ENCODE measurements around the gene RASGEF1B. TPM values are rescaled to one million over a fixed set of nuclear protein-coding genes. Genes with fewer than 3 reads are reported as not detected.

The RASGEF1B gene
- total and polyA plus RNA-seq, 4 donors, result 8.9 to 57.4 (median 32.1) TPM

GRCh38 chr4:81427344-81427821 lies 44.3 kb downstream of the RASGEF1B start:
- H3K27me3 ChIP-seq (ENCODE audit: control insufficient read depth in 4 of 4, insufficient read depth in 4 of 4, low read length in 3 of 4), result no peaks in the 10 kb centered on the region

GRCh38 chr4:81426770-81427289 lies 44.9 kb downstream of the RASGEF1B start:
- H3K36me3 ChIP-seq (ENCODE audit: control insufficient read depth in 4 of 4, insufficient read depth in 3 of 4, low read depth in 1 of 4, low read length in 3 of 4), result peaks cover 17 to 66% (median 56%) of the 10 kb centered on the region in 4 donors
- TF ChIP-seq TAF1 (conservative IDR thresholded peaks at IDR 0.05) (no peak), ATF3 (IDR thresholded peaks at IDR 0.05) (no peak), JUND (IDR thresholded peaks at IDR 0.05) (no peak), HNF4G (IDR thresholded peaks at IDR 0.05) (no peak), CTCF (IDR thresholded peaks at IDR 0.05; ENCODE audit: low read depth, low read length, missing input control) (no peak), SP1 (IDR thresholded peaks at IDR 0.05) (no peak), MAX (IDR thresholded peaks at IDR 0.05) (no peak), REST (IDR thresholded peaks at IDR 0.05) (no peak)
- WGBS, result 85% methylated on average over 1 of the region's 1 CpG

More at GRCh38 chr4:81427344-81427821, 44.3 kb downstream of the RASGEF1B start:
- no peak overlapping the region for H3K9ac ChIP-seq (ENCODE audit: low read depth in 1 of 2, low read length in 2 of 2)
- no peak for DNase-seq (ENCODE audit: low spot score)
- WGBS, result 70% methylated on average over 6 of the region's 6 CpGs
- no peak for TF ChIP-seq RAD21 (IDR thresholded peaks at IDR 0.05)
- peaks cover 17 to 71% (median 61%) of the 10 kb centered on the region in 4 donors for H3K36me3 ChIP-seq (ENCODE audit: control insufficient read depth in 4 of 4, insufficient read depth in 3 of 4, low read depth in 1 of 4, low read length in 3 of 4)
- H3K27ac ChIP-seq (ENCODE audit: low read depth in 1 of 2, low read length in 2 of 2), result no peak overlapping the region
- no peak overlapping the region for H3K4me3 ChIP-seq (ENCODE audit: low read depth in 1 of 3, low read length in 3 of 3)
- H3K9me3 ChIP-seq (ENCODE audit: control insufficient read depth in 4 of 4, low read length in 3 of 4), result no peaks in the 10 kb centered on the region
- H3K4me1 ChIP-seq (ENCODE audit: control insufficient read depth in 4 of 4, insufficient read depth in 4 of 4, low read length in 3 of 4), result peaks cover 0 to 2% (median 0%) of the 10 kb centered on the region in 4 donors

More at GRCh38 chr4:81426770-81427289, 44.9 kb downstream of the RASGEF1B start:
- no peak overlapping the region for H3K4me3 ChIP-seq (ENCODE audit: low read depth in 1 of 3, low read length in 3 of 3)
- DNase-seq (ENCODE audit: low spot score), result no peak
- no peak overlapping the region for H3K27ac ChIP-seq (ENCODE audit: low read depth in 1 of 2, low read length in 2 of 2)
- no peak overlapping the region for H3K9ac ChIP-seq (ENCODE audit: low read depth in 1 of 2, low read length in 2 of 2)
- H3K9me3 ChIP-seq (ENCODE audit: control insufficient read depth in 4 of 4, low read length in 3 of 4), result no peaks in the 10 kb centered on the region
- H3K4me1 ChIP-seq (ENCODE audit: control insufficient read depth in 4 of 4, insufficient read depth in 4 of 4, low read length in 3 of 4), result peaks cover 0 to 2% (median 0%) of the 10 kb centered on the region in 4 donors
- H3K27me3 ChIP-seq (ENCODE audit: control insufficient read depth in 4 of 4, insufficient read depth in 4 of 4, low read length in 3 of 4), result no peaks in the 10 kb centered on the region

Measured in liver (tissue), 9 donors.